GM12878 (cell line): ENCODE results near the gene RAD51B. TPM values are rescaled to one million over a fixed set of nuclear protein-coding genes. Genes with fewer than 3 reads are reported as not detected.

Source experiments
- ATAC-seq: fragments of 200-7000 bp; cut with Tn5 transposase; 3 replicates; pipeline ENCODE4 v1.9.1; 2020; ENCODE audit warnings: mild to moderate bottlenecking, moderate library complexity
- BruUV-seq: library from RNA; stranded (reverse); fragments of 400-500 nt; replicated peaks from 2 replicates; lab custom pipeline; 2021; lab: Mats Ljungman, UMichigan
- CTCF ChIA-PET: fragments of 300-600 bp; sonication (Branson Sonifier 250); formaldehyde crosslinking; extraction: SDS; loops from one replicate; lab custom pipeline; 2021; ENCODE audit warnings: inconsistent platforms; lab: Yijun Ruan, JAX
- POLR2A ChIA-PET: fragments of 350-600 bp; formaldehyde crosslinking; extraction: SDS; loops from one replicate; lab custom pipeline; 2021; ENCODE audit warnings: inconsistent platforms; lab: Charles Lee
- RAD21 ChIA-PET: fragments of 300-600 bp; sonication (Branson Sonifier 250); formaldehyde crosslinking; loops from one replicate; lab custom pipeline; 2023; ENCODE audit warnings: antibody characterized with exemption; ENCODE audit not compliant: unreplicated experiment; lab: Charles Lee
- SMC1A ChIA-PET: fragments of 300-600 bp; sonication (Branson Sonifier 250); formaldehyde crosslinking; loops from one replicate; lab custom pipeline; 2023; ENCODE audit not compliant: unreplicated experiment, uncharacterized antibody; lab: Charles Lee
- DNase-seq: peaks from one replicate; pipeline ENCODE4 v3.0.0-alpha.2; 2011; ENCODE audit warnings: low read depth, low spot score
- FAIRE-seq: peaks from 3 replicates; lab custom pipeline; 2011; peaks lifted over from hg19 to GRCh38; lab: Jason Lieb, UNC
- H2AFZ ChIP-seq: 2 replicates; pipeline ENCODE4 v1.6.0; 2011; ENCODE audit warnings: low read depth, low read length, control low read depth; ENCODE audit not compliant: control insufficient read depth
- H3K27ac ChIP-seq: 2 replicates; pipeline ENCODE4 v1.5.1; 2011; ENCODE audit warnings: control low read depth; ENCODE audit not compliant: control insufficient read depth, insufficient read depth
- H3K27me3 ChIP-seq, 2 experiments: replicated peaks in 1 of 2; 2 replicates each; pipeline versions ENCODE4 v1.6.0 to v1.6.1; 2011; ENCODE audit warnings: low read length in 1 of 2; ENCODE audit not compliant: control insufficient read depth in 2 of 2, insufficient read depth in 2 of 2
- H3K36me3 ChIP-seq, 2 experiments: 2 replicates each; pipeline ENCODE4 v1.5.1; 2011; ENCODE audit warnings: low read length in 1 of 2; ENCODE audit not compliant: control insufficient read depth in 2 of 2, insufficient read depth in 2 of 2
- H3K4me1 ChIP-seq: 2 replicates; pipeline ENCODE4 v1.6.1; 2011; ENCODE audit warnings: mild to moderate bottlenecking, low read length, moderate library complexity, mixed read lengths; ENCODE audit not compliant: control insufficient read depth, insufficient read depth
- H3K4me2 ChIP-seq: 2 replicates; pipeline ENCODE4 v1.6.0; 2011; ENCODE audit warnings: control low read depth; ENCODE audit not compliant: control insufficient read depth, insufficient read depth
- H3K4me3 ChIP-seq: fragments of 200-600 bp; sonication (generic); 2 replicates; pipeline ENCODE4 v1.5.1; 2016
- H3K79me2 ChIP-seq: 2 replicates; pipeline ENCODE4 v1.6.0; 2011; ENCODE audit warnings: low read length; ENCODE audit not compliant: control insufficient read depth, insufficient read depth
- H3K9ac ChIP-seq: 2 replicates; pipeline ENCODE4 v1.8.0; 2011; ENCODE audit warnings: low read length, control low read depth, mixed read lengths; ENCODE audit not compliant: control insufficient read depth, insufficient read depth
- H3K9me3 ChIP-seq: replicated peaks from 3 replicates; pipeline ENCODE4 v1.5.1; 2011; ENCODE audit warnings: mild to moderate bottlenecking, low read length; ENCODE audit not compliant: control insufficient read depth, insufficient read depth
- H4K20me1 ChIP-seq: 2 replicates; pipeline ENCODE4 v1.6.0; 2011; ENCODE audit not compliant: control insufficient read depth, insufficient read depth
- ATF7 ChIP-seq: fragments of 450-650 bp; IDR thresholded peaks from 2 replicates; pipeline ENCODE4 v1.6.1; 2016; ENCODE audit warnings: low read depth, mild to moderate bottlenecking
- CHD2 ChIP-seq: IDR thresholded peaks from 2 replicates; pipeline ENCODE4 v1.6.1; 2011; ENCODE audit warnings: low read depth, low read length, improper control_type of control experiment, borderline replicate concordance
- FOXK2 ChIP-seq: fragments of 450-650 bp; IDR thresholded peaks from 2 replicates; pipeline ENCODE4 v1.6.1; 2017; ENCODE audit warnings: mild to moderate bottlenecking, moderate library complexity
- HDAC2 ChIP-seq: fragments of 200-600 bp; sonication (generic); IDR thresholded peaks from 2 replicates; pipeline ENCODE4 v1.6.1; 2017
- POLR2AphosphoS5 ChIP-seq: IDR thresholded peaks from 2 replicates; pipeline ENCODE4 v1.6.1; 2011; ENCODE audit warnings: mild to moderate bottlenecking, low read length, inconsistent platforms
- WGBS: methylation state at CpG from one replicate; pipeline ENCODE4 v1.1.6; 2016; ENCODE audit warnings: low lambda C conversion rate; ENCODE audit not compliant: insufficient replicate concordance, insufficient coverage; ENCODE audit errors: missing lambda C conversion rate; 5-methylcytosine and 5-hydroxymethylcytosine counted together
- in situ Hi-C: fragments of 300-500 bp; cut with MboI; formaldehyde crosslinking; loops from 9 replicates; pipeline ENCODE4 v1.14.3; 2018; ENCODE audit warnings: mixed read lengths
- intact Hi-C: fragments of 100-400 bp; cut with micrococcal nuclease; formaldehyde crosslinking; loops from one replicate; pipeline ENCODE4 v1.14.2; 2022; ENCODE audit not compliant: unreplicated experiment
- polyA plus RNA-seq, 11 experiments: library from polyadenylated mRNA; depleted of rRNA in 4 of 11; unstranded in 6 of 11; stranded (reverse) in 5 of 11; fragments of >200 nt; fragmentation: Nextera tagmentation in 4 of 11; fragmentation: Illumina TruSeq in 1 of 11; extraction: Ambion mirVana in 4 of 11; extraction: Trizol in 1 of 11; gene quantifications; 1 replicate in 1 of 11; 2 replicates in 10 of 11; pipeline versions ENCODE4 v1.2.1 to v1.2.3, GENCODE V29; 2011 to 2016; ENCODE audit warnings: inconsistent platforms in 2 of 11, missing spikeins in 2 of 11, low read depth in 1 of 11
- total RNA-seq, 4 experiments: library from RNA; depleted of rRNA in 3 of 4; stranded (reverse); fragments of >200 nt in 3 of 4; fragmentation: Illumina TruSeq in 1 of 4; extraction: Trizol in 1 of 4; gene quantifications; 2 replicates each; pipeline versions ENCODE4 v1.2.1 to v1.2.3, GENCODE V29; 2013 to 2021
- TF ChIP-seq, protein P1 (sequence below): fragments of 450-650 bp; IDR thresholded peaks from 2 replicates; pipeline ENCODE4 v1.6.1; 2017; ENCODE audit warnings: mild to moderate bottlenecking, moderate library complexity

RAD51B gene
- total and polyA plus RNA-seq, 10 of the 15 experiments (the other 5 are each of a cell fraction or from before 2014, with no cell fraction given), result 9.8 to 26.8 (median 21.3) TPM

DNA sequence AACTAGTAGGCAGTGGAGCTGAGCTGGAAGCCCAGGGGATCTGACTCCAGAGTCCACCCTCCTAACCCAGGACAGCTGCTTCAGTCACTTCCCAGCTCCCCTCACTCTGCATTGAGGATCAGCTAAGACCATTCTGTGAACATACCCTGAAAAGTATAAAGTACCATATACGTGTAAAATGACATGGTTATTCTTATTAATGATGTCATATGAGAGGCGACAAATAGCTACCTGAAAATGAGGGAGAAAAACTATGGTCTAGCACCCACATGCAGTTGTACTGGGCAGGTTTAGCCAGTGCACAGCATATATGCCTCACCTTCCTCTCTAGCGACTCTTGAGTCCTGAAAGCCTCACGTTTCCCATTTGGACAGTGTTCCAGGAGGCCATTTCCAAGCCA is 461.9 kb downstream of the RAD51B start:
- Histone ChIP-seq H3K79me2 (peaks cover 13% of the 10 kb centered on the region), H3K36me3 (no peaks in the 10 kb centered on the region), H3K27ac (peak overlapping the region; percentile 92), H3K9me3 (no peaks in the 10 kb centered on the region), H3K9ac (no peak overlapping the region), H3K4me1 (peaks cover 87% of the 10 kb centered on the region), H3K27me3 (no peaks in the 10 kb centered on the region), H4K20me1 (no peaks in the 10 kb centered on the region), H3K4me2 (no peak overlapping the region), H3K4me3 (no peak overlapping the region), H2AFZ (no peak overlapping the region)
- CTCF ChIA-PET, result interaction anchor here (1.1 to 10.0 kb wide), 6 partner anchors 10 to 337 kb away, joined by 3 to 73 read pairs (median 5); no protein-coding TSS in a partner anchor
- no peak for ATAC-seq
- no TSS peak for BruUV-seq
- in situ Hi-C loops (no loop called here), intact Hi-C loops (loop anchor here (10.0 kb wide), 2 partner anchors 403 to 533 kb away; no protein-coding TSS in a partner anchor)
- POLR2A ChIA-PET, result interaction anchor here (0.9 to 12.4 kb wide), 6 partner anchors 11 to 120 kb away, joined by 3 to 141 read pairs (median 28); no protein-coding TSS in a partner anchor
- TF ChIP-seq FOXK2 (no peak), CHD2 (0 out of 2 replicates have a peak, but pooled peaks have one; percentile 15), POLR2AphosphoS5 (peak; percentile 42; the same call in 1 of the 2 replicates), HDAC2 (no peak), ATF7 (peak; percentile 78)
- TF ChIP-seq, protein P1, sequence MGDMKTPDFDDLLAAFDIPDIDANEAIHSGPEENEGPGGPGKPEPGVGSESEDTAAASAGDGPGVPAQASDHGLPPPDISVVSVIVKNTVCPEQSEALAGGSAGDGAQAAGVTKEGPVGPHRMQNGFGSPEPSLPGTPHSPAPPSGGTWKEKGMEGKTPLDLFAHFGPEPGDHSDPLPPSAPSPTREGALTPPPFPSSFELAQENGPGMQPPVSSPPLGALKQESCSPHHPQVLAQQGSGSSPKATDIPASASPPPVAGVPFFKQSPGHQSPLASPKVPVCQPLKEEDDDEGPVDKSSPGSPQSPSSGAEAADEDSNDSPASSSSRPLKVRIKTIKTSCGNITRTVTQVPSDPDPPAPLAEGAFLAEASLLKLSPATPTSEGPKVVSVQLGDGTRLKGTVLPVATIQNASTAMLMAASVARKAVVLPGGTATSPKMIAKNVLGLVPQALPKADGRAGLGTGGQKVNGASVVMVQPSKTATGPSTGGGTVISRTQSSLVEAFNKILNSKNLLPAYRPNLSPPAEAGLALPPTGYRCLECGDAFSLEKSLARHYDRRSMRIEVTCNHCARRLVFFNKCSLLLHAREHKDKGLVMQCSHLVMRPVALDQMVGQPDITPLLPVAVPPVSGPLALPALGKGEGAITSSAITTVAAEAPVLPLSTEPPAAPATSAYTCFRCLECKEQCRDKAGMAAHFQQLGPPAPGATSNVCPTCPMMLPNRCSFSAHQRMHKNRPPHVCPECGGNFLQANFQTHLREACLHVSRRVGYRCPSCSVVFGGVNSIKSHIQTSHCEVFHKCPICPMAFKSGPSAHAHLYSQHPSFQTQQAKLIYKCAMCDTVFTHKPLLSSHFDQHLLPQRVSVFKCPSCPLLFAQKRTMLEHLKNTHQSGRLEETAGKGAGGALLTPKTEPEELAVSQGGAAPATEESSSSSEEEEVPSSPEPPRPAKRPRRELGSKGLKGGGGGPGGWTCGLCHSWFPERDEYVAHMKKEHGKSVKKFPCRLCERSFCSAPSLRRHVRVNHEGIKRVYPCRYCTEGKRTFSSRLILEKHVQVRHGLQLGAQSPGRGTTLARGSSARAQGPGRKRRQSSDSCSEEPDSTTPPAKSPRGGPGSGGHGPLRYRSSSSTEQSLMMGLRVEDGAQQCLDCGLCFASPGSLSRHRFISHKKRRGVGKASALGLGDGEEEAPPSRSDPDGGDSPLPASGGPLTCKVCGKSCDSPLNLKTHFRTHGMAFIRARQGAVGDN, result peak; percentile 50; the same call in 1 of the 2 replicates
- no peak for FAIRE-seq
- SMC1A ChIA-PET, result interaction anchor here (1.0 to 13.0 kb wide), 13 partner anchors 11 to 536 kb away, joined by 3 to 227 read pairs (median 7); no protein-coding TSS in a partner anchor
- DNase-seq, result no peak
- RAD21 ChIA-PET, result interaction anchor here (0.6 to 15.7 kb wide), 12 partner anchors 8 to 511 kb away, joined by 3 to 343 read pairs (median 12); partner anchors contain the start of gene ZFP36L1
- whole genome bisulfite sequencing, result 80% methylated on average over 4 of the region's 4 CpGs
